ENCODE measurements around the gene RNF220.

The RNF220 gene

GRCh38 chr1:44375547-44375946, 29.5 kb upstream of the RNF220 start:
- no peak for ATAC-seq

GRCh38 chr1:44377925-44378784, 26.9 kb upstream of the RNF220 start:
- TF ChIP-seq ZNF565 (CRISPR knock-in tag; conservative IDR thresholded peaks at IDR 0.05; ENCODE audit: low read depth) (no peak), TOX (CRISPR knock-in tag; IDR thresholded peaks at IDR 0.05; ENCODE audit: borderline replicate concordance) (no peak), PPARA (CRISPR knock-in tag; IDR thresholded peaks at IDR 0.05; ENCODE audit: borderline replicate concordance) (no peak), CSDC2 (CRISPR knock-in tag; IDR thresholded peaks at IDR 0.05) (no peak), ZC3H10 (CRISPR knock-in tag; IDR thresholded peaks at IDR 0.05) (no peak), RARB (CRISPR knock-in tag; IDR thresholded peaks at IDR 0.05) (no peak), SNAI2 (CRISPR knock-in tag; IDR thresholded peaks at IDR 0.05) (no peak), OSR1 (CRISPR knock-in tag; IDR thresholded peaks at IDR 0.05) (no peak), ZFP30 (CRISPR knock-in tag; IDR thresholded peaks at IDR 0.05) (no peak), ISL1 (CRISPR knock-in tag; IDR thresholded peaks at IDR 0.05) (no peak), GLIS3 (CRISPR knock-in tag; IDR thresholded peaks at IDR 0.05) (no peak), ARNTL (CRISPR knock-in tag; IDR thresholded peaks at IDR 0.05; ENCODE audit: borderline replicate concordance, low read depth) (no peak), BACH2 (CRISPR knock-in tag; IDR thresholded peaks at IDR 0.05; ENCODE audit: borderline replicate concordance) (no peak), CREB5 (CRISPR knock-in tag; IDR thresholded peaks at IDR 0.05; ENCODE audit: low read depth) (no peak), TCF4 (CRISPR knock-in tag; IDR thresholded peaks at IDR 0.05; ENCODE audit: borderline replicate concordance) (no peak), ZFP3 (CRISPR knock-in tag; IDR thresholded peaks at IDR 0.05) (no peak), ESRRG (CRISPR knock-in tag; IDR thresholded peaks at IDR 0.05) (no peak), ZNF8 (CRISPR knock-in tag; IDR thresholded peaks at IDR 0.05) (no peak)
- TF ChIP-seq, protein P1, sequence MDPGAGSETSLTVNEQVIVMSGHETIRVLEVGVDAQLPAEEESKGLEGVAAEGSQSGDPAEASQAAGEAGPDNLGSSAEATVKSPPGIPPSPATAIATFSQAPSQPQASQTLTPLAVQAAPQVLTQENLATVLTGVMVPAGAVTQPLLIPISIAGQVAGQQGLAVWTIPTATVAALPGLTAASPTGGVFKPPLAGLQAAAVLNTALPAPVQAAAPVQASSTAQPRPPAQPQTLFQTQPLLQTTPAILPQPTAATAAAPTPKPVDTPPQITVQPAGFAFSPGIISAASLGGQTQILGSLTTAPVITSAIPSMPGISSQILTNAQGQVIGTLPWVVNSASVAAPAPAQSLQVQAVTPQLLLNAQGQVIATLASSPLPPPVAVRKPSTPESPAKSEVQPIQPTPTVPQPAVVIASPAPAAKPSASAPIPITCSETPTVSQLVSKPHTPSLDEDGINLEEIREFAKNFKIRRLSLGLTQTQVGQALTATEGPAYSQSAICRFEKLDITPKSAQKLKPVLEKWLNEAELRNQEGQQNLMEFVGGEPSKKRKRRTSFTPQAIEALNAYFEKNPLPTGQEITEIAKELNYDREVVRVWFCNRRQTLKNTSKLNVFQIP (CRISPR knock-in tag; IDR thresholded peaks at IDR 0.05; ENCODE audit: borderline replicate concordance, low read depth): no peak
- ATAC-seq: peak; percentile 66

More at GRCh38 chr1:44375547-44375946, 29.5 kb upstream of the RNF220 start:
- TF ChIP-seq ESRRG (CRISPR knock-in tag; IDR thresholded peaks at IDR 0.05): no peak
- TF ChIP-seq TCF4 (CRISPR knock-in tag; IDR thresholded peaks at IDR 0.05; ENCODE audit: borderline replicate concordance): no peak

GRCh38 chr1:44380666-44381177, 24.3 kb upstream of the RNF220 start:
- TF ChIP-seq ZNF8 (CRISPR knock-in tag; IDR thresholded peaks at IDR 0.05) (no peak), PPARA (CRISPR knock-in tag; IDR thresholded peaks at IDR 0.05; ENCODE audit: borderline replicate concordance) (no peak), ZC3H10 (CRISPR knock-in tag; IDR thresholded peaks at IDR 0.05) (no peak), ZFP30 (CRISPR knock-in tag; IDR thresholded peaks at IDR 0.05) (no peak), TCF4 (CRISPR knock-in tag; IDR thresholded peaks at IDR 0.05; ENCODE audit: borderline replicate concordance) (no peak), ARNTL (CRISPR knock-in tag; IDR thresholded peaks at IDR 0.05; ENCODE audit: borderline replicate concordance, low read depth) (no peak), ESRRG (CRISPR knock-in tag; IDR thresholded peaks at IDR 0.05) (no peak), CSDC2 (CRISPR knock-in tag; IDR thresholded peaks at IDR 0.05) (no peak), CSRNP3 (CRISPR knock-in tag; IDR thresholded peaks at IDR 0.05) (no peak), ISL1 (CRISPR knock-in tag; IDR thresholded peaks at IDR 0.05) (no peak), CREB5 (CRISPR knock-in tag; IDR thresholded peaks at IDR 0.05; ENCODE audit: low read depth) (no peak), ZNF565 (CRISPR knock-in tag; conservative IDR thresholded peaks at IDR 0.05; ENCODE audit: low read depth) (no peak)
- TF ChIP-seq, protein P1 (CRISPR knock-in tag; IDR thresholded peaks at IDR 0.05; ENCODE audit: borderline replicate concordance, low read depth): no peak
- TF ChIP-seq, protein P2, sequence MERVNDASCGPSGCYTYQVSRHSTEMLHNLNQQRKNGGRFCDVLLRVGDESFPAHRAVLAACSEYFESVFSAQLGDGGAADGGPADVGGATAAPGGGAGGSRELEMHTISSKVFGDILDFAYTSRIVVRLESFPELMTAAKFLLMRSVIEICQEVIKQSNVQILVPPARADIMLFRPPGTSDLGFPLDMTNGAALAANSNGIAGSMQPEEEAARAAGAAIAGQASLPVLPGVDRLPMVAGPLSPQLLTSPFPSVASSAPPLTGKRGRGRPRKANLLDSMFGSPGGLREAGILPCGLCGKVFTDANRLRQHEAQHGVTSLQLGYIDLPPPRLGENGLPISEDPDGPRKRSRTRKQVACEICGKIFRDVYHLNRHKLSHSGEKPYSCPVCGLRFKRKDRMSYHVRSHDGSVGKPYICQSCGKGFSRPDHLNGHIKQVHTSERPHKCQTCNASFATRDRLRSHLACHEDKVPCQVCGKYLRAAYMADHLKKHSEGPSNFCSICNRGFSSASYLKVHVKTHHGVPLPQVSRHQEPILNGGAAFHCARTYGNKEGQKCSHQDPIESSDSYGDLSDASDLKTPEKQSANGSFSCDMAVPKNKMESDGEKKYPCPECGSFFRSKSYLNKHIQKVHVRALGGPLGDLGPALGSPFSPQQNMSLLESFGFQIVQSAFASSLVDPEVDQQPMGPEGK (CRISPR knock-in tag; IDR thresholded peaks at IDR 0.05; ENCODE audit: borderline replicate concordance): no peak

More at GRCh38 chr1:44380666-44381177, 24.3 kb upstream of the RNF220 start:
- no peak for ATAC-seq

Data from SK-N-SH treated with all-trans-retinoic acid at 6 μM for 48 hours (cell line).